DOHH2 (cell line): ENCODE data around the gene BCO1.

Experiments used
- EZH2phosphoT487 ChIP-seq: fragments of 200-600 bp; sonication (generic); IDR thresholded peaks from 2 replicates; pipeline ENCODE4 v1.6.1; 2017; ENCODE audit warnings: borderline replicate concordance, mild to moderate bottlenecking, antibody characterized with exemption, low read length, moderate library complexity, mixed read lengths
- TF ChIP-seq, protein P1 (sequence below): fragments of 200-600 bp; sonication (generic); IDR thresholded peaks from one replicate; pipeline ENCODE4 v1.5.1; 2014; ENCODE audit warnings: antibody characterized with exemption, mild to moderate bottlenecking, low read depth, low read length; ENCODE audit not compliant: poor library complexity, severe bottlenecking

GRCh38 chr16:81276323-81276722 lies 37.8 kb downstream of the BCO1 start:
- TF ChIP-seq, protein P1, sequence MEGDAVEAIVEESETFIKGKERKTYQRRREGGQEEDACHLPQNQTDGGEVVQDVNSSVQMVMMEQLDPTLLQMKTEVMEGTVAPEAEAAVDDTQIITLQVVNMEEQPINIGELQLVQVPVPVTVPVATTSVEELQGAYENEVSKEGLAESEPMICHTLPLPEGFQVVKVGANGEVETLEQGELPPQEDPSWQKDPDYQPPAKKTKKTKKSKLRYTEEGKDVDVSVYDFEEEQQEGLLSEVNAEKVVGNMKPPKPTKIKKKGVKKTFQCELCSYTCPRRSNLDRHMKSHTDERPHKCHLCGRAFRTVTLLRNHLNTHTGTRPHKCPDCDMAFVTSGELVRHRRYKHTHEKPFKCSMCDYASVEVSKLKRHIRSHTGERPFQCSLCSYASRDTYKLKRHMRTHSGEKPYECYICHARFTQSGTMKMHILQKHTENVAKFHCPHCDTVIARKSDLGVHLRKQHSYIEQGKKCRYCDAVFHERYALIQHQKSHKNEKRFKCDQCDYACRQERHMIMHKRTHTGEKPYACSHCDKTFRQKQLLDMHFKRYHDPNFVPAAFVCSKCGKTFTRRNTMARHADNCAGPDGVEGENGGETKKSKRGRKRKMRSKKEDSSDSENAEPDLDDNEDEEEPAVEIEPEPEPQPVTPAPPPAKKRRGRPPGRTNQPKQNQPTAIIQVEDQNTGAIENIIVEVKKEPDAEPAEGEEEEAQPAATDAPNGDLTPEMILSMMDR, result no peak
- TF ChIP-seq EZH2phosphoT487, result no peak
